Stimulated activated CD4-positive, alpha-beta T cell treated with anti-CD3 and anti-CD28 coated beads, Interleukin-4, amount 100 ng/mL, for 48 hours (primary cell): ENCODE data around the gene MAP3K3.

ENCODE experiments used
- DNase-seq, 2 donors: peaks; one replicate each; pipeline ENCODE4 v3.0.0-alpha.2; 2020; ENCODE audit warnings: low read depth in 2 of 2

MAP3K3 gene

GRCh38 chr17:63622574-63623390 lies 565 bp downstream of the MAP3K3 start:
- DNase-seq, result peak; percentile 47 to 58

DNA sequence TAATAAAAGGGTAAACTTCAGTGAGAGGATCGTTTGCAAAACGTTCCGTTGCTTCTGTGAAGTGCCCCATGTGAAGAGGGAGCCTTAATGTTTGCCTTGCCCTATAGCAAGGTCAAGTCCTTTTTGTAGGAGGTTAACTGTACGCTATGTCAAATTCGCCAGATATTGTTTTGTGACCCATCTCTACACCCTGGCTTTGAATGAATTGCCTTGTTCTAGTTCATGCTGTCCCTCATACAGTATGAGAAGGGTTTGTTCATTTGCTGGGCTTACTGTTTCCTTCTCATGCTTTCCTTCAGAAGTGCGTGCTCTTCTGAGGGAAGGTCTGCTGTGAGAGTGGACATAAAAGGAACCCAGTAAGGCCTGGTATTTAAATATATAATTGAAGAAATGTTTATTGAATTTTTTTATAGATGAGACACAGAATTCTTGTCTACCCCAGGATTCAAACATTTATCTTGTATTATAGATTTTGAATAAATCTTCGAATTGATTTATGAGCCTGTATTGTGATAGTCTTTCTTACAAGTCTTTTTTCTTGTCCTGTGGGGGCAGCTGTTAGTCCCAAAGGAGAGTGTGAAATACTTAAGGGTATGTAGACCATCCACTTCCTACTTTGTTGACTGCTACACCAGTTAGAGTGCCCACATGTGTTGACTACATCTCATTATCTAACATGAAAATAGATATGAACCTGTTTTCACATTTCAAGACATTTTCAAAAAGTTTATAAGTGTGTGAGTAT lies 1.7 kb downstream of the MAP3K3 start:
- DNase-seq, result no peak

GRCh38 chr17:63624531-63624880 lies 2.3 kb downstream of the MAP3K3 start:
- no peak for DNase-seq

DNA sequence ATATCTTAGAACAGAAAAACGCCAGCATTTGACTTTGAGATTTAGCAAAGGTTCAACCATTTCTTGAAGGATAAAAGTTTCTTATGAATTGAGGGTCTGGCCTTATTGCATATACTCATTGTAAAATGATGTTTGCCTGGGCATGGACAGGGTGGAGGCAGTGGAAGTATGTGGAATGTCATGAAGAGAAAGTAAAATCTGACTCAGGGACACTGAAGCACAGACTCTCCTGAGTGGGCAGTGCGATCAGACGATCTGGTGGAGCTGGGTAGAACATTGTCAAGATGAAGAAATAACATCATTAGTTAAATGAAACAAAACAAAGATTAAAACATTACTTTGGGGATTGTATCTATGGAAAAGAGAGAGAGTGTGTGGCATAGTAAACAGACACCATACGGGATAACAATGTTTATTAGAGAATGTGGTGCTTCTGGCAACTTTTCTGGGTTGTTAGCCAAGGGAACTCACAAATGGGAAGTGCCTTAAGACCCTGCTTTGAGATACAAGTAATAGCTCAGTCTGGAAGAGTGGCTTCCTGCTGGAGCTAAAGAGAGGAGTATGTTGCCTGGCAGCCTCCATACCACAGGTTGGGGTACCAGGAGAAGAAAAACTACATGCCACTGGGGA lies 4.4 kb downstream of the MAP3K3 start:
- DNase-seq, result no peak

DNA sequence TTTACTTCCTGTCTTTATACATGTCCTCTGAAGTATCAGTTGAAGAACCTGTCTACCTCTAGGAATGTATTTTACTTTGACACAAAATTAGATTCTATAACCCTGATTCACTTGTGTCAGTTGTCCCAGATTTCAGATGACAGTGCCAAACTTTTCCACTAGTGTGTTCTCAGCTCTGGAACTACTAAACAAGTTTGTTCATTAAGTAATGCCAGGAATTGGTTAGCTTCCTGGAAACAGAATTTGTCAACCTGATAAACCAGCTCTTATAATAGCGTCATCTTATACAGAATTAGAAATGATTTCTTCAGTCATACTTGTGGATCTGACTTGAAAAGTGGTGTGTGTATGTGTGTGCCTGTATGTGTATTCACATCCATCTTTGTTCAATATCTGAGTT lies 7.4 kb downstream of the MAP3K3 start:
- no peak for DNase-seq

DNA sequence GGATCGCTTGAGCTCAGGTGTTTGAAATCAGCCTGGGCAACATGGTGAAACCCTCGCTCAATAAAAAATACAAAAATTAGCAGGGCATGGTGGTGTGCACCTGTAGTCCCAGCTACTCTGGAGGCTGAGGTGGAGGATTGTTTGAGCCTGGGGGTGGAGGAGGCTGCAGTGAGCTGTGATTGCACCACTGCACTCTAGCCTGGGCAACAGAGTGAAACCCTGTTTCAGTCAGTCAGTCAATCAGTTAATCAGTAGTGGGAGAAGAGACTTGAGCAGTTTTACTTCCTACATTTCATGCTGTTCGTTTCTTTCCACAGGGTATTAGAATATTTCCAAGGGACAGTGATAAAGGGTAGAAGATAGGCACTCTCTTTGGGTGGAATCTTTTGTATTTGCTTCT lies 8.8 kb downstream of the MAP3K3 start:
- no peak for DNase-seq

GRCh38 chr17:63631626-63632025 lies 9.4 kb downstream of the MAP3K3 start:
- DNase-seq, result no peak

DNA sequence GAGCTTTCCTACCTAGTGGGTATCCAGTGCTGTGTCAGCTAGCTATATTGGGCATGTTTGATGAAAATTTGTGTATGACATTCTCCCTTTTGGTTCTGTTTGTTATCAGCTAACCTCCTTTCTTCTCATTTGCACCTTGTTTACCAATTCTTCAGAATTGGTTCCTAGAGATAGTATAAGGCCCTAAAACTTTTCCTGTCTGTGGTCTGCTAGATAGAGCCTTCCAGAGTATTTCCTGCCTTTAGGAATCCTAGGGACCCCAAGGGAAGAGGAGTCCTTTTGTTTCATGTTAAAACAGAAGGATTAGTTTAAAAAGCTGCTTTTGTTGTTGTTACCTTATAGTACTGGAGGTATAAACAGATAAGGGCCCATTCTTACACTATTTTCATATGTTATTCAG lies 11.5 kb downstream of the MAP3K3 start:
- DNase-seq, result no peak

DNA sequence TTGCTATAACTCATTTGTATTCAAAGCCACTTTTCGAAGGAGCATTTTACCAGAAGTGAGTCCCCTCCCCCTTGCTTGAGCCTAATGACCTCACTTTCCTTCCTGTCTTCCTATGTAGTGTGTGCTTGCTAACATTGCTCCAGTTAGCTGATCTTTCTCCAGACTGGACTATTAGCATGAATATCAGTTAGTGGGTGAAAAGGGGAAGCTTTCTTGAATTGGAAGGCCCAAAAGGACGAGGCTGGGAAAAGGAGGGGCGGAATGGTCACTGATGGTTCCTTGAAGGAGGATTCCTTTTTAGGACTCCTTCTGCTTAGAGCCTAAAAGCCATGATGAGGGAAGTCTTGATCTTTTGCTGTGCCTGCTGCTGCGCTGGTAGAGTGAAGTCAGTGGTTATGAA lies 11.9 kb downstream of the MAP3K3 start:
- DNase-seq, result no peak

DNA sequence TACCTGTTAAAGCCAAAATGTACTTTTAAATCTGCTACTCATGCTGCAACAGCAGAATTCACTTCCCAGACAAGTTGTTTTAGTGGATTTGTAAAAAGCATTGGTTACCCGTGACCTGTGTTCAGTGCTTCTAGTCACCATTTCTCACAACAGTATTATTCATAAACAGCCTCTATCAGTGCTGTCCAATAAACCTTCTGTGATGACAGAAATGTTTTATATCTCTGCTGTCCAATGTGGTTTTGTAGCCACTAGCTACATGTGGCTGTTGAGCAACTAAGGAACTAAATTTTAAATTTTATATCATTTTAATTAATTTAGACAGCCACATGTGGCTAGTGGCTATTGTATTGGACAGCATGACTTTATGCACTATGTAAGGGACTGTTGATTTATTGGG lies 12.6 kb downstream of the MAP3K3 start:
- DNase-seq, result no peak

- no peak for DNase-seq
Measured at GRCh38 chr17:63635290-63635689, 13.1 kb downstream of the MAP3K3 start.

- no peak for DNase-seq
Measured at GRCh38 chr17:63635787-63636186, 13.6 kb downstream of the MAP3K3 start.

DNA sequence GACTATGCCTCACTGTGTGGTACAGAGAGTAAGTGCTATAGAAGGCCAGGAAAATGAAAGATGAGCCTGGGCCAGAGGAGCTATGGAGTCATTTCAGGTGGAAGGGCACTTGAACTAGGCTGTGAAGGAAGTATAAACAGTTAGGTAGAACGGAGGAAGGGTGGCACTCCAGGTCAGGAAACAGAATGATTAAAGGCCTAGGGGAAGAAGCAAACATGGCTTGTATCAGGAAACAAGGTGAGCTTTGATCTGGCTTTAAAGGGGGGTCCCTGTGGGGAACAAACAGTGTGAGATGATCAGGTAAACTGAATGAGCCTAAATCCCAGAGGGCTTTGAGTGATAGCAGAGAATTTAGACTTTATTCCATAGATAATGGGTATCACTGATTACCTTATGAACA lies 16.9 kb downstream of the MAP3K3 start:
- no peak for DNase-seq

- DNase-seq, result no peak
Measured at GRCh38 chr17:63640038-63640437, 17.8 kb downstream of the MAP3K3 start.

DNA sequence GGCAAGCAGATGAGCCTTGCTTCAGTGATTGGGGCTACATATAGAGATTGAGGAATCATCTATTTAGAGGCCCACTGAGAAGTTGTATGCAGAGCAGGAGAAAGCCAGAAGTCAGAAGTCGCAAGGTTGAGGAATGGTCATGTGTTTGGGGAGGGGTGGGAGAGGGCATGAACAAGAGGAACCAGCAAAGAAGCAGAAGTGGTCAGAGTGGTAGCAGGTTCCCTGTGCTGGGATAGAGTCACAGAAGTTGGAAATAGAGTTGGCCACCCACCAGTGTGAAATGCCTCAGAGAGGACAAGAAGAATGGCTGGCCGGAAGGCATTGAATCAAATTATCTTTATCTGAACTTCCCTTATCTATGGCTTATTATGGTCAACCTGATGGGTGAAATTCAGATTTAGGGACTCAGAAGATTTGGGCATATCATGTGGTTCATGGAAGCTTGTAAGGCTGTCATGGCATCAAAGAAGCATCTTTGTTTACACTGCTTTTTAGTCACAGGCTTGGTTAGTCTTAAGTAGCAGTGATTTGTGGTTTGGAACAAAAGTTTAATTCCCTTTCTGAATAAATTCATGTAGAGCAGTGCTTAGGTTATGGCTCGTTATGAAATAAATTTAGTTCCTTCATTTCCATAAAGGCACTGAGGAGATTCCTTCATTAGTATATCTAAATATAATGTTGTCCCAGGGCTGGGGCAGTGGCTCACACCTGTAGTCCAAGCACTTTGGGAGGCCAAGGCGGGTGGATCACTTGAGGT lies 19.7 kb downstream of the MAP3K3 start:
- DNase-seq, result no peak

- DNase-seq, result no peak
Measured at GRCh38 chr17:63644846-63645245, 22.6 kb downstream of the MAP3K3 start.

DNA sequence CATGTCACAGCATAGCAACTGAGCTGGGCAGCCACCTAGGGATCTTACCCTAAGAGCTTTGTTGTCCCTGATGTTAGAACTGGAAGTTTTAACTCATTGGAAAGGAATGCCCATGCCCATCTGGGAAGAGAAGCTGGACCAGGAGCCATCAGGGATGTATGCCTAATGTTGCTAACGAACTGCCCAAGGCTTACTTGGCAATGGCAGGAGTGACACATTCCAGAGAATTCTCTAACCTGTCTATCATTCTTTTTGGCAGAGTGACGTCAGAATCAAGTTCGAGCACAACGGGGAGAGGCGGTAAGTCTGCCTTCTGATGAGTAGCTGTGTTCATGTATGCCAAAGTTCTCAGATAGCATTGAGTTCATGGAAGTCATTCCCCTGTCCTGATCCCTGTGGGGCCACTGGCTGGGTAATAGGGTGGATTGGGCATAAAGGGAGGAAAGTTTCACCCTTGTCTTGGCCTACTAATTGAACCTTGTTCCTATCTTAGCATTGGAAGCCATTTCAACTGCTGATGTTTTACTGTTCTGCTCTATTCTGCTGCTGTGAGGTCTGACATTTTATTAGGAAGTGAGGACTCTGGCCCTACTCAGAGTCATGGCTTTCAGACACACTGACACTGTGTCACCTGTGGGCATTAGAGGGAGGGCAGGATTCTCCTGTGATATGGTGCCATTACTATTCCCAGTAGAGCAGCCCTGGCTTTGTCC lies 23.7 kb downstream of the MAP3K3 start:
- no peak for DNase-seq

DNA sequence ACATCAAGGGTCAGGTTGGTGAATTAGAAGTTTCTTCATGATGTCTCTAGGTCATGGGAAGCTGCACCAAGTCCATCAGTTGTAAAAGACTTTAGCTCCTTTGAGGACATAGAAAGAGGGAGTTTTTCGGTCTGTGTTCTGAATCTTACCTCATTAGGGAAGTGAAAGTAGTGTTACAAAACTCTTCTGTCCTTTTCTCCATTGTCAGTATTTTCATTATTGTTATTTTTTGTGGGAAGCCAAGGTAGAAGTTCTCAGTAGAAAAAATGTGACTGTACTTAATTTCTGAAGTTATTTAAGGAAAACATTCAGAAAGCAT lies 24.2 kb downstream of the MAP3K3 start:
- no peak for DNase-seq

DNA sequence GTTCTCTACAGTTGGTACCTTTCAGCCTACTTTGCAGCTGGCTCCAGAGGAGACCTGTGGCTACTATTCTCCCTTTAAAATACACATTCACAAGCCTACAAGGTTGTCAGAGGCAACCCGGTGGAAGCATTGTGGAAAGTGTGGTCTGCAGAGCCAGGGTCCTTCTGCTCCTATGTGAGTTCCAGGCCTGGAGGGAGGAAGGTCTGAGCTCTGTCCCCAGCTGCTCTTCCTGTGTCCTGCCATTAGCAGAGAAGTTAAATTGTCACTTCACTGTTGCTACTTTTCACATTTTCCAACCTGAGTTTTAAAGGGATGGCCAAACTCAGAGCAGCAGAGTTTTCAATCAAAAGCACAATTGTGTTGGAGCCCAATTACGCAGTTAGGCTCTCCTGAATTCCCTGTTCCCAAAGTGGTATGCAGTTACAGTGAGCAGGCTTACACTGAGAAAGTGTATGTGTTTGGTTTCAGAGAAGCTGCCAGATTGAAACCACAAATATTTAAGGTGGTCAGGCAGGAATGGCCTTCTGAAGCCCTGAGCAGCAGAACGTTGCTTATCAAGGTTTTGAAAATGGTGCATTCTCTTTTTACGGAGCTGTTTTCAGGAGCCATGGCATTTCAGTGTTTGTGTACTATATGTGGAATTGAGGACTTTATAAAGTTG lies 25.0 kb downstream of the MAP3K3 start:
- DNase-seq, result no peak

DNA sequence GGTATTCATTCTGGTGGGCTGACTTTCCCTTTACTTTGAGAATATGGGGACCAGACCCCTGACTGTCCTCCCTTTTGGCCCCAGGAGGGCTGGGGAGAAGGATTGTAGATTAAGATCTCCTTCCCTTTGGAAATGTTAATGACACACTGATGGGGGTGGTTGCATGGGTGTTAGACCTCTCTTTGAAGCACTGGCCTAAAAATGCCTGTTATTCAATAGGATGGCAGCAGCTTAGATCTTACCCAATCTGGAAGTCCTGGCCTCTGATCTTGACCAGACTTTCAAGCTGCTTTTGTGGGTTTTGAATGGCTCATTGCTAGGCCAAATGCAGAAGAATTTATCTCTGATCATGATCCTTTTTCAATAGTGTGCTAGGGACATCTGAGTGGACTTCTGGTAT lies 25.7 kb downstream of the MAP3K3 start:
- no peak for DNase-seq

- DNase-seq, result no peak
Measured at GRCh38 chr17:63649813-63650212, 27.6 kb downstream of the MAP3K3 start.
